Central memory CD8-positive, alpha-beta T cell (primary cell): Measurements from ENCODE around the gene IFIT2.
A peak's percentile ranks its signal among the peaks of the same experiment; 100 is the strongest.
"Not testable (repeated sequence)": the region's sequence is repeated elsewhere in the genome, so short reads cannot be mapped to it uniquely, and the experiment has no call there.

Source experiments
- ATAC-seq: fragments of 150-1000 bp; cut with Tn5 transposase; replicated peaks from 2 replicates; pipeline ENCODE4 v1.10.0; 2022; ENCODE audit warnings: mild to moderate bottlenecking, moderate FRiP score, moderate number of reproducible peaks; ENCODE audit not compliant: poor library complexity, severe bottlenecking; ENCODE audit errors: extremely low read depth
- DNase-seq, 2 donors: peaks; one replicate each; pipeline ENCODE4 v3.0.0; 2021; ENCODE audit warnings: low spot score in 2 of 2
- H3K27ac Mint-ChIP-seq: one replicate; pipeline ENCODE4 v1.8.0; 2022; ENCODE audit warnings: low read depth, mild to moderate bottlenecking, moderate library complexity, mixed read lengths
- H3K27me3 Mint-ChIP-seq: one replicate; pipeline ENCODE4 v1.8.0; 2022; ENCODE audit warnings: mixed read lengths
- H3K36me3 Mint-ChIP-seq: one replicate; pipeline ENCODE4 v1.8.0; 2022; ENCODE audit warnings: mild to moderate bottlenecking, moderate library complexity, mixed read lengths; ENCODE audit not compliant: insufficient read depth
- H3K4me1 Mint-ChIP-seq: one replicate; pipeline ENCODE4 v1.8.0; 2022; ENCODE audit warnings: mixed read lengths
- H3K4me3 Mint-ChIP-seq: one replicate; pipeline ENCODE4 v1.8.0; 2022; ENCODE audit warnings: mild to moderate bottlenecking, moderate library complexity, mixed read lengths
- H3K9me3 Mint-ChIP-seq: one replicate; pipeline ENCODE4 v1.8.0; 2022; ENCODE audit warnings: mixed read lengths

The IFIT2 gene

DNA sequence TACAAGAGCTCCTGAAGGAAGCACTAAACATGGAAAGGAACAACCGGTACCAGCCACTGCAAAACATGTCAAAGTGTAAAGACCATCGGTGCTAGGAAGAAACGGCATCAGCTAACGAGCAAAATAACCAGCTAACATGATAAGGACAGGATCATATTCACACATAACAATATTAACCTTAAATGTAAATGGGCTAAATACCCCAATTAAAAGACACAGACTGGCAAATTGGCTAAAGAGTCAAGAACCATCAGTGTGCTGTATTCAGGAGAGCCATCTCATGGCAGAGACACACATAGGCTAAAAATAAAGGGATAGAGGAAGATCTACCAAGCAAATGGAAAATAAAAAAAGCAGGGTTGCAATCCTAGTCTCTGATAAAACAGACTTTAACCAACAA, 16.2 kb downstream of the IFIT2 start:
- H3K36me3 Mint-ChIP-seq, H3K9me3 Mint-ChIP-seq, DNase-seq, ATAC-seq, H3K4me3 Mint-ChIP-seq, H3K27ac Mint-ChIP-seq, H3K4me1 Mint-ChIP-seq: not testable (repeated sequence)
- peaks cover 49% of the 10 kb centered on the region for H3K27me3 Mint-ChIP-seq

GRCh38 chr10:89325081-89325480, 23.2 kb downstream of the IFIT2 start:
- peaks cover 24% of the 10 kb centered on the region for H3K27me3 Mint-ChIP-seq
- H3K9me3 Mint-ChIP-seq, H3K36me3 Mint-ChIP-seq, H3K4me3 Mint-ChIP-seq, DNase-seq, H3K27ac Mint-ChIP-seq, ATAC-seq: not testable (repeated sequence)
- peaks cover 25% of the 10 kb centered on the region for H3K4me1 Mint-ChIP-seq

DNA sequence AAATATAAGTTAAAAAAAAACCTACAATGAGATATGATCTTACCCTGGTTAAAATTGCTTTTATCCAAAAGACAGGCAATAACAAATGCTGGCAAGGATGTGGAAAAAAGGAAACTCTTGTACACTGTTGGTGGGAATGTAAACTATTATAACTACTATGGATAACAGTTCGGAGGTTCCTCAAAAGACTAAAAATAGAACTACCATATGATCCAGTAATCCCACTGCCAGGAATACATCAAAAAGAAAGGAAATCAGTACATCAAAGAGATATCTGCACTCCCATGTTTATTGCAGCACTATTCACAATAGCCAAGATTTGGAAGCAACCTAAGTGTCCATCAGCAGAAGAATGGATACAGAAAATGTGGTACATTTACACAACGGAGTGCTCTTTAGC, 24.0 kb downstream of the IFIT2 start:
- peaks cover 21% of the 10 kb centered on the region for H3K27me3 Mint-ChIP-seq
- not testable (repeated sequence) for H3K36me3 Mint-ChIP-seq, H3K9me3 Mint-ChIP-seq, DNase-seq, H3K27ac Mint-ChIP-seq, ATAC-seq
- peaks cover 31% of the 10 kb centered on the region for H3K4me1 Mint-ChIP-seq
- H3K4me3 Mint-ChIP-seq: peak overlapping the region; percentile 28

DNA sequence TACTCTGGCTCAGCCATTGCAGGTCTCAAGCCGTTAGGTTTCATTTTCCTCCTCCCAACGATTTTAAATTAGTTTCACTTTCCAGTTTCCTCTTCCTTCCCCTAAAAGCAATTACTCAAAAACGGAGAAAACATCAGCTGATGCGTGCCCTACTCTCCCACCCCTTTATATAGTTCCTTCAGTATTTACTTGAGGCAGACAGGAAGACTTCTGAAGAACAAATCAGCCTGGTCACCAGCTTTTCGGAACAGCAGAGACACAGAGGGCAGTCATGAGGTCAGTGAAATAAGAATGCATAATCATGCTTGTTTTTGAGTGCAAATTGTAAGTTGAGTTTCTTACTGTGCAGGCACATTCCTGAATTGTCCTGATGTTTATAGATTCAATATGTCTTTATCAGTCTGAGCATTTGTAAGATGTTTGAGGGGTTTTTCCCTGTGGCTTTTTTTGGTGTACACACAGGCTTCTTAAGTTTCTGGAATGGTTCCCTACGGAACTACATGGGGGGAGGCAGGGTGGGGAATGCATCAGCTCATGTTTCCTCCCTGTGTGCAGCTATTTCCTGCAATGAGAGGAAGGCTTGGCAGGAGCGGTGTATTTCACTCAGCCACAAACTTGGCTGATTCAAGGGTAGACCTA, 26.1 kb downstream of the IFIT2 start, which contains the start of gene IFIT3:
Gene IFIT3 (plus strand): TSS at position 195 of the 639 bp plus-strand sequence. CDS start 77 bp downstream, at position 272.
- Mint-ChIP-seq H3K36me3 (peaks cover 16% of the 10 kb centered on the region), H3K27me3 (peaks cover 16% of the 10 kb centered on the region), H3K27ac (peak within 1 kb of the TSS; percentile 81), H3K4me1 (peaks cover 47% of the 10 kb centered on the region), H3K9me3 (no peaks in the 10 kb centered on the region), H3K4me3 (peak within 1 kb of the TSS; percentile 84)
- DNase-seq (no peak), ATAC-seq (peak; percentile 12)

GRCh38 chr10:89329151-89329550, 27.3 kb downstream of the IFIT2 start:
- H3K9me3 Mint-ChIP-seq: no peaks in the 10 kb centered on the region
- H3K4me3 Mint-ChIP-seq: peak overlapping the region; percentile 84
- H3K4me1 Mint-ChIP-seq: peaks cover 58% of the 10 kb centered on the region
- H3K36me3 Mint-ChIP-seq: peaks cover 25% of the 10 kb centered on the region
- DNase-seq (no peak), ATAC-seq (no peak)
- H3K27me3 Mint-ChIP-seq: peaks cover 4% of the 10 kb centered on the region
- H3K27ac Mint-ChIP-seq: peak overlapping the region; percentile 81

DNA sequence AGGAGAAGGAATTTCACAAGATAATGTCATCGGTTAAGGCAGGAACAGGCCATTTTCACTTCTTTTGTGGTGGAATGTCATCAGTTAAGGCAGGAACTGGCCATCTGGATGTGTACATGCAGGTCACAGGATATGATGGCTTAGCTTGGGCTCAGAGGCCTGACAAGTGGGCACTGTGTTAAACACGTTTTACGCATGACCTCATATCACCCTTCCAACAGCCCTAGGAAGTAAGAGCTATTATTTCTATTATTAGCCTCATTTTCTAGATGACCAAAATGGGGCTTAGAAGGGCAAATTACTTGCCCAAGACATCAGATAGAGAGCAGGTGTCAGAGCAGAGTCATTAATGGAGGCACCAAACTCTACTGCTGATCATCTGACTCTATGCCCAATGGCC, 28.2 kb downstream of the IFIT2 start:
- not testable (repeated sequence) for ATAC-seq, H3K4me3 Mint-ChIP-seq, DNase-seq, H3K9me3 Mint-ChIP-seq, H3K27me3 Mint-ChIP-seq, H3K27ac Mint-ChIP-seq
- peaks cover 61% of the 10 kb centered on the region for H3K4me1 Mint-ChIP-seq
- peaks cover 28% of the 10 kb centered on the region for H3K36me3 Mint-ChIP-seq

- no peaks in the 10 kb centered on the region for H3K27me3 Mint-ChIP-seq
These were observed 28.8 kb downstream of the IFIT2 start for GRCh38 chr10:89330537-89331212.

DNA sequence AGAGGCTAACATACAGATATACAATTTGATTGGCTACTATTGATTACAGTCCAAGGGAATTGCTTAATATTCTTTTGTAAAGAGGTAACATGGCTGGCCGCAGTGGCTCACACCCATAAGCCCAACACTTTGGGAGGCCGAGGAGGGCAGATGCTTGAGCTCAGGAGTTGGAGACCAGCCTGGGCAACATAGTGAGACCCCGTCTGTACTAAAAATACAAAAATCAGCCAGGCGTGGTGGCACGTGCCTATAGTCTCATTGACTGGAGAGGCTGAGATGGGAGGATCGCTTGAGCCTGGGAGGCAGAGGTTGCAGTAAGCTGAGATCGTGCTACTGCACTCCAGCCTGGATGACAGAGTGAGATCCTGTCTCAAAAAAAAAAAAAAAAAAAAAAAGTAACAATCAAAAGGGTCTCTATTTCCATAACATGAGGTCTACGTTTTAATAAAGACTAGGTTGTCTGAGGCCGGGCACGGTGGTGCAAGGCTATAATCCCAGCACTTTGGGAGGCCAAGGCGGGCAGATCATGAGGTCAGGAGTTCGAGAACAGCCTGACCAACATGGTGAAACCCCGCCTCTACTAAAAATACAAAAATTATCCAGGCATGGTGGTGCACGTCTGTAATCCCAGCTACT, 29.8 kb downstream of the IFIT2 start:
- peaks cover 76% of the 10 kb centered on the region for H3K4me1 Mint-ChIP-seq
- not testable (repeated sequence) for H3K27me3 Mint-ChIP-seq, H3K9me3 Mint-ChIP-seq, ATAC-seq, DNase-seq
- H3K27ac Mint-ChIP-seq: peak overlapping the region; percentile 97
- H3K36me3 Mint-ChIP-seq: peaks cover 31% of the 10 kb centered on the region
- peak overlapping the region; percentile 87 for H3K4me3 Mint-ChIP-seq

More at GRCh38 chr10:89330537-89331212, 28.8 kb downstream of the IFIT2 start:
- H3K4me1 Mint-ChIP-seq: peaks cover 67% of the 10 kb centered on the region
- H3K36me3 Mint-ChIP-seq: peaks cover 31% of the 10 kb centered on the region
- ATAC-seq (no peak), DNase-seq (no peak)
- no peak overlapping the region for H3K27ac Mint-ChIP-seq
- H3K9me3 Mint-ChIP-seq: no peaks in the 10 kb centered on the region
- peak overlapping the region; percentile 87 for H3K4me3 Mint-ChIP-seq

- H3K9me3 Mint-ChIP-seq: no peaks in the 10 kb centered on the region
- DNase-seq: no peak
- H3K4me1 Mint-ChIP-seq: peaks cover 82% of the 10 kb centered on the region
- peak overlapping the region; percentile 97 for H3K27ac Mint-ChIP-seq
- peaks cover 32% of the 10 kb centered on the region for H3K36me3 Mint-ChIP-seq
- H3K27me3 Mint-ChIP-seq: no peaks in the 10 kb centered on the region
- ATAC-seq: peak; percentile 40
- peak overlapping the region; percentile 87 for H3K4me3 Mint-ChIP-seq
These were observed 30.3 kb downstream of the IFIT2 start for GRCh38 chr10:89332123-89332633.

DNA sequence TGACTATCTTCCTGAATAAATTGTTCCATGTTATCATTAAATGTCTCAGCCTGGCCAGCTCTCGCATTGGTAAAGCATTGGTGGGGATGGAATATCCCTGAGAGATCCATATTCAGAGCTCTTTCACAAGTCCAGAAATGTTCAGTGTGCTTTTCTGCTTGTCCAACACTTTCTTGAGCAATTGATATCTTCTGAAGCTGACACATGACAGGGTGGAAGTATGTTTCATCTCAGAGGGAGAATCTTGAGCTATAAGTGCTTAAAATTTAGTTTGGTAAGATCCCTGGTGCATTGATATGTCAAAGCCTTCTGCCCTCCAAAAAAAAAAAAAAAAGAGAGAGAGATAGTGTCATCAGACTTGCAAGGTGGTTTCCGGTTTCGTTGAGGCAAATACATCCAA, 33.4 kb downstream of the IFIT2 start:
- H3K4me3 Mint-ChIP-seq: peak overlapping the region; percentile 11
- peak overlapping the region; percentile 97 for H3K27ac Mint-ChIP-seq

DNA sequence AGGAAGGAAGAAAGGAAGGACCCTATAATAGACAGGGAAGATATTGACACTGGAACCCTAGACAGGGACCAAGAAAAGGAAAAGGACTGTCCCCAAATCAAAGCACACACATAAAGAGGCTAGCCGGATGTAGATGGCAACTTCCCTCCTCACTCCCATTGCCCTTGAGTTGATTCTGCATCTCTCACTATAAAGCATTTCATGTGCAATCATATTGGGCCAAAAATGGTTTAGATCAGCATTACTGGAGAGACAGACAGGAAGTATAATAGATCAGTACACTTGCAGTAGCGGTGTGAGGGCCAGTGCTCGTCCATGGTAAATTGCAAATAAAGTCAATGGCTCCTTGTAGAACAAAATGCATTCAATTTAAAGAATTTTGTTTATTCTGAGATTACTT, 34.4 kb downstream of the IFIT2 start:
- Mint-ChIP-seq H3K4me1 (peaks cover 52% of the 10 kb centered on the region), H3K9me3 (no peaks in the 10 kb centered on the region), H3K27me3 (peaks cover 10% of the 10 kb centered on the region), H3K27ac (no peak overlapping the region), H3K36me3 (peaks cover 33% of the 10 kb centered on the region), H3K4me3 (no peak overlapping the region)
- DNase-seq: no peak
- no peak for ATAC-seq

More for the DNA sequence above, 33.4 kb downstream of the IFIT2 start:
- ATAC-seq (no peak), DNase-seq (no peak)
- Mint-ChIP-seq H3K9me3 (no peaks in the 10 kb centered on the region), H3K4me1 (peaks cover 62% of the 10 kb centered on the region), H3K36me3 (peaks cover 33% of the 10 kb centered on the region), H3K27me3 (peaks cover 8% of the 10 kb centered on the region)

GRCh38 chr10:89337484-89337883, 35.6 kb downstream of the IFIT2 start:
- H3K4me1 Mint-ChIP-seq: peaks cover 44% of the 10 kb centered on the region
- H3K27me3 Mint-ChIP-seq: peaks cover 12% of the 10 kb centered on the region
- peak overlapping the region; percentile 67 for H3K27ac Mint-ChIP-seq
- H3K36me3 Mint-ChIP-seq: peaks cover 28% of the 10 kb centered on the region
- DNase-seq (no peak), ATAC-seq (no peak)
- H3K4me3 Mint-ChIP-seq: no peak overlapping the region
- no peaks in the 10 kb centered on the region for H3K9me3 Mint-ChIP-seq
